MM.1S (cell line): ENCODE data around the gene LRRTM4.

Source experiments
- EZH2 ChIP-seq: fragments of 300-600 bp; sonication (generic); optimal IDR thresholded peaks from 2 replicates; pipeline ENCODE3; 2017; ENCODE audit warnings: low read depth, mild to moderate bottlenecking, antibody characterized with exemption, low read length, mixed read lengths
- EZH2phosphoT487 ChIP-seq: fragments of 300-600 bp; sonication (generic); IDR thresholded peaks from 2 replicates; pipeline ENCODE4 v1.6.1; 2018; ENCODE audit warnings: antibody characterized with exemption, low read length
- TF ChIP-seq, protein P1 (sequence below): fragments of 300-600 bp; sonication (generic); IDR thresholded peaks from 2 replicates; pipeline ENCODE4 v1.5.1; 2016; ENCODE audit warnings: antibody characterized with exemption, low read length, mixed read lengths

DNA sequence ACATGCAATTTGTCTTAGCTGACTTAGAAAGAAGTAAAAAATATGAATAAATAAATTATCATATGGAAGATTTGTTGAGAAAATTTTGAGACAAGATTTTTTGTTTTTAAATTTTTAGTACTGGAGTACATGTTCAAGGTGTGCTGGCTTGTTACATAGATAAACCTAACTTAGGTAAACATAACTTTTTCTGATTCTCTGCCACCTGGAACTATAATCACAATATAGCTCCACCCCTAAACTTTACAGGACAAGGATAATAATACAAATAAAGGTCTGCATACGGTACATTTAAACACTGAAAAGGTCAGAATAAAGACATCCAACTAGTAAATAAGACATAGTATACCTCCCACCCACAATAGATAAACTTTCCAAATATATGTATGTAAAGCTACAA lies 330.5 kb downstream of the LRRTM4 start:
- TF ChIP-seq, protein P1, sequence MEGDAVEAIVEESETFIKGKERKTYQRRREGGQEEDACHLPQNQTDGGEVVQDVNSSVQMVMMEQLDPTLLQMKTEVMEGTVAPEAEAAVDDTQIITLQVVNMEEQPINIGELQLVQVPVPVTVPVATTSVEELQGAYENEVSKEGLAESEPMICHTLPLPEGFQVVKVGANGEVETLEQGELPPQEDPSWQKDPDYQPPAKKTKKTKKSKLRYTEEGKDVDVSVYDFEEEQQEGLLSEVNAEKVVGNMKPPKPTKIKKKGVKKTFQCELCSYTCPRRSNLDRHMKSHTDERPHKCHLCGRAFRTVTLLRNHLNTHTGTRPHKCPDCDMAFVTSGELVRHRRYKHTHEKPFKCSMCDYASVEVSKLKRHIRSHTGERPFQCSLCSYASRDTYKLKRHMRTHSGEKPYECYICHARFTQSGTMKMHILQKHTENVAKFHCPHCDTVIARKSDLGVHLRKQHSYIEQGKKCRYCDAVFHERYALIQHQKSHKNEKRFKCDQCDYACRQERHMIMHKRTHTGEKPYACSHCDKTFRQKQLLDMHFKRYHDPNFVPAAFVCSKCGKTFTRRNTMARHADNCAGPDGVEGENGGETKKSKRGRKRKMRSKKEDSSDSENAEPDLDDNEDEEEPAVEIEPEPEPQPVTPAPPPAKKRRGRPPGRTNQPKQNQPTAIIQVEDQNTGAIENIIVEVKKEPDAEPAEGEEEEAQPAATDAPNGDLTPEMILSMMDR, result no peak
- TF ChIP-seq EZH2, result no peak
- no peak for TF ChIP-seq EZH2phosphoT487
